ENCODE measurements around the gene MSI2. TPM values are rescaled to one million over a fixed set of nuclear protein-coding genes. Genes with fewer than 3 reads are reported as not detected.
A peak's percentile ranks its signal among the peaks of the same experiment; 100 is the strongest.

Gene MSI2
- total and polyA plus RNA-seq, 2 experiments from 2014 or later: 15.7 to 76.4 TPM

- TF ChIP-seq CTCF (IDR thresholded peaks at IDR 0.05; ENCODE audit: low read depth, low read length): no peak
- no peak overlapping the region for H3K4me3 ChIP-seq
- no peak overlapping the region for H3K27ac ChIP-seq
- H3K27me3 ChIP-seq: no peaks in the 10 kb centered on the region
- H3K9me3 ChIP-seq (ENCODE audit: low read depth): no peaks in the 10 kb centered on the region
- H3K36me3 ChIP-seq: no peaks in the 10 kb centered on the region
- H3K4me1 ChIP-seq (ENCODE audit: low read depth): peaks cover 52% of the 10 kb centered on the region
- DNase-seq (ENCODE audit: low read depth in 1 of 2, low spot score in 1 of 2): peak in 1 of 2 donors; percentile 35
Observed at GRCh38 chr17:57535249-57535966, 279.1 kb downstream of the MSI2 start.

- no peak for TF ChIP-seq CTCF (IDR thresholded peaks at IDR 0.05; ENCODE audit: low read depth, low read length)
- Histone ChIP-seq H3K27ac (no peak overlapping the region), H3K36me3 (no peaks in the 10 kb centered on the region), H3K9me3 (ENCODE audit: low read depth) (no peaks in the 10 kb centered on the region), H3K4me1 (ENCODE audit: low read depth) (peaks cover 50% of the 10 kb centered on the region), H3K4me3 (no peak overlapping the region), H3K27me3 (no peaks in the 10 kb centered on the region)
- DNase-seq (ENCODE audit: low read depth in 1 of 2, low spot score in 1 of 2): no peak
Observed at GRCh38 chr17:57536289-57536688, 280.0 kb downstream of the MSI2 start.

GRCh38 chr17:57536789-57537523 is 280.6 kb downstream of the MSI2 start:
- DNase-seq (ENCODE audit: low read depth in 1 of 2, low spot score in 1 of 2): no peak
- Histone ChIP-seq H3K27me3 (no peaks in the 10 kb centered on the region), H3K4me1 (ENCODE audit: low read depth) (peaks cover 47% of the 10 kb centered on the region), H3K9me3 (ENCODE audit: low read depth) (no peaks in the 10 kb centered on the region), H3K36me3 (no peaks in the 10 kb centered on the region), H3K27ac (no peak overlapping the region), H3K4me3 (no peak overlapping the region)
- no peak for TF ChIP-seq CTCF (IDR thresholded peaks at IDR 0.05; ENCODE audit: low read depth, low read length)

- no peak overlapping the region for H3K27ac ChIP-seq
- peaks cover 49% of the 10 kb centered on the region for H3K4me1 ChIP-seq (ENCODE audit: low read depth)
Observed at GRCh38 chr17:57537524-57538410, 281.4 kb downstream of the MSI2 start.

More at GRCh38 chr17:57537524-57538410, 281.4 kb downstream of the MSI2 start:
- no peaks in the 10 kb centered on the region for H3K36me3 ChIP-seq
- TF ChIP-seq CTCF (IDR thresholded peaks at IDR 0.05; ENCODE audit: low read depth, low read length): no peak
- no peaks in the 10 kb centered on the region for H3K9me3 ChIP-seq (ENCODE audit: low read depth)
- H3K27me3 ChIP-seq: no peaks in the 10 kb centered on the region
- no peak overlapping the region for H3K4me3 ChIP-seq
- DNase-seq (ENCODE audit: low read depth in 1 of 2, low spot score in 1 of 2): peak in 1 of 2 donors; percentile 34
